GM10248 (cell line): Measurements from ENCODE around the gene CCL24.

ENCODE experiments used
- CTCF ChIA-PET: fragments of 300-600 bp; sonication (Branson Sonifier 250); formaldehyde crosslinking; extraction: SDS; loops from one replicate; lab custom pipeline; 2021; ENCODE audit warnings: antibody characterized with exemption; lab: Yijun Ruan, JAX
- POLR2A ChIA-PET: fragments of 350-650 bp; sonication (Branson Sonifier 250); formaldehyde crosslinking; extraction: SDS; loops from one replicate; lab custom pipeline; 2020; ENCODE audit warnings: antibody characterized with exemption; lab: Yijun Ruan, JAX
- DNase-seq: peaks from one replicate; pipeline ENCODE4 v3.0.0; 2012; ENCODE audit errors: extremely low spot score
- CTCF ChIP-seq: IDR thresholded peaks from 2 replicates; pipeline ENCODE4 v1.5.1; 2012; ENCODE audit warnings: mild to moderate bottlenecking, low read depth; ENCODE audit errors: extremely low read depth, missing control alignments, control extremely low read depth

The CCL24 gene

DNA sequence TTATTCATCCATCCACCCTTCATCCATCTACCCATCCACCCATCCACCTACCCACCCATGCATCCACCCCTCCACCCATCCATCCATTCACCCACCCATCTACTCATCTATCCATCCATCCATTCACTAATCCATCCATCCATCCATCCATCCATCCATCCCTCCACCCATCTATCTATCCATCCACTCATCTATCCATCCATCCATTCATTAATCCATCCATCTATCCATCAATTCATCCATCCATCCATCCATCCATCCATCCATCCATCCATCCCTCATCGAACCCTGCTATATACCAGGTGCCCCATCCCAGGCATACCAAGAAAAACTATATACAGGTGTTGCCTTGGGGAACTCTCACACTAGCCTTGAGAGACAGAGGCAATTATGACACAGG, 7.1 kb upstream of the CCL24 start:
- CTCF ChIA-PET = no interaction called here
- POLR2A ChIA-PET = no interaction called here
- no peak for TF ChIP-seq CTCF
- DNase-seq = no peak

DNA sequence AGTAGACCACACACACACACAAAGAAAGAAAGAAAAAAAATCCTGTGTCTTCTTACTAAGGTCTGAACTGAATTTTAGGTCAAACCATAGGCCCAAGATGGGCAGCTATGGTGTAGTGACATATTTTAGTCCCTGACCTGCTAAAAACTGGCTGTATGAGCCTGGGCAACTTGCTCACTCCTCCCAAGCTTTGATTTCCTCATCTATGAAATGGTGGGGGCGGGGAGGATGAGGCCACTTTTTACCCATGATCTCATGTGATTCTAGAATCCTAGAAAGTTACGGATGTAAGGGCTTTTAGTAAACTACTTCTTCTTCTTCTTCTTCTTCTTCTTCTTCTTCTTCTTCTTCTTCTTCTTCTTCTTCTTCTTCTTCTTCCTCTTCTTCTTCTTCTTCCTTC, 6.1 kb upstream of the CCL24 start:
- DNase-seq = no peak
- TF ChIP-seq CTCF = no peak
- POLR2A ChIA-PET = no interaction called here
- CTCF ChIA-PET = no interaction called here

GRCh38 chr7:75818472-75818871, 4.9 kb upstream of the CCL24 start:
- TF ChIP-seq CTCF = no peak
- CTCF ChIA-PET = interaction anchor here (0.9 kb wide), 1 partner anchor 202 kb away, joined by 3 read pairs; no protein-coding TSS in a partner anchor
- DNase-seq = no peak
- POLR2A ChIA-PET = no interaction called here

DNA sequence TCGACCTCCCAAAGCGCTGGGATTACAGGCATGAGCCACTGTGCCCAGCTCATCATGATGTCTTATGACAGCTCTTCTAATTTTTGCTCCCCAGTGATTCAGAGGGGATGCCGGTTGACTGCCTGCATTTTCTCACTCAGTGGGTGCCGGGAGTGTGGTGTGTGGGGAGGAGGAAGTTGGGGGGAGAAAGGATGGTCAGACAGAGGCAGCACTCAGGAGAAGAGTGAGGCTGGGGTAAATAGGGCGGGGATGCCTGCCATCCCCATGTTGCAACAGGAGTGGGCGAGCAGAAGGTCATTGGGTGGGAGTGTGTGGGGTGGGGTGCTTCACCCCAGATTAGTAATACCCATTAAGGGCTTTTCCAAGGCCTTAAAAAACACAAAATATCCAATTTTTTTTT, 3.5 kb upstream of the CCL24 start:
- ChIA-PET POLR2A (no interaction called here), CTCF (no interaction called here)
- no peak for TF ChIP-seq CTCF
- DNase-seq = no peak

- DNase-seq = no peak
- CTCF ChIA-PET = interaction anchor here (2.5 kb wide), 1 partner anchor 53 kb away, joined by 7 read pairs; no protein-coding TSS in a partner anchor
- no peak for TF ChIP-seq CTCF
- POLR2A ChIA-PET = no interaction called here
Measured at GRCh38 chr7:75815418-75816064, 1.9 kb upstream of the CCL24 start.

GRCh38 chr7:75814407-75814947, 871 bp upstream of the CCL24 start:
- POLR2A ChIA-PET = no interaction called here
- CTCF ChIA-PET = interaction anchor here (2.5 kb wide), 1 partner anchor 52 kb away, joined by 7 read pairs; no protein-coding TSS in a partner anchor
- no peak for DNase-seq

More at GRCh38 chr7:75814407-75814947, 871 bp upstream of the CCL24 start:
- TF ChIP-seq CTCF = no peak
